IPS-18a (cell line): Measurements from ENCODE around the gene ARHGEF37.
"Not testable (repeated sequence)": the region's sequence is repeated elsewhere in the genome, so short reads cannot be mapped to it uniquely, and the experiment has no call there.

Experiments used
- H3K27ac ChIP-seq: one replicate; pipeline ENCODE4 v1.5.1; 2013; ENCODE audit warnings: low read length
- H3K27me3 ChIP-seq: one replicate; pipeline ENCODE4 v1.6.1; 2013; ENCODE audit warnings: mild to moderate bottlenecking, low read length; ENCODE audit not compliant: control insufficient read depth, insufficient read depth
- H3K36me3 ChIP-seq: one replicate; pipeline ENCODE4 v1.6.1; 2013; ENCODE audit warnings: low read depth, low read length; ENCODE audit not compliant: control insufficient read depth
- H3K4me1 ChIP-seq: one replicate; pipeline ENCODE4 v1.6.1; 2013; ENCODE audit warnings: low read depth, low read length; ENCODE audit not compliant: control insufficient read depth
- H3K4me3 ChIP-seq: one replicate; pipeline ENCODE4 v1.5.1; 2013; ENCODE audit warnings: low read length
- H3K9ac ChIP-seq: one replicate; pipeline ENCODE4 v1.6.1; 2013; ENCODE audit warnings: mild to moderate bottlenecking, low read length, moderate library complexity
- H3K9me3 ChIP-seq: one replicate; pipeline ENCODE4 v1.6.1; 2013; ENCODE audit warnings: low read depth, low read length; ENCODE audit not compliant: control insufficient read depth

The ARHGEF37 gene

DNA sequence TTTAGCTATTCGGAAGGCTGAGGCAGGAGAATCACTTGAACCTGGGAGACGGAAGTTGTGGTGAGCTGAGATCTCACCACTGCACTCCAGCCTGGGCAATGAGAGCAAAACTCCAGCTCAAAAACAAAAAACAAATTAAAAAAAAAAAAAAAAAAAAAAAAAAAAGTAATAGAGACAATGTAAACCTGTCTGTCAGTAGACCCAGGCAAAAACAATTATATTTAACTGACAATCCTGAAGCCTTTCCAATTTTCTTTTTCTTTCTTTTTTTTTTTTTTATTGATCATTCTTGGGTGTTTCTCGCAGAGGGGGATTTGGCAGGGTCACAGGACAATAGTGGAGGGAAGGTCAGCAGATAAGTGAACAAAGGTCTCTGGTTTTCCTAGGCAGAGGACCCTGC, 88.0 kb downstream of the ARHGEF37 start:
- H3K4me3 ChIP-seq, H3K27me3 ChIP-seq, H3K9ac ChIP-seq, H3K27ac ChIP-seq, H3K9me3 ChIP-seq, H3K36me3 ChIP-seq, H3K4me1 ChIP-seq: not testable (repeated sequence)

- Histone ChIP-seq H3K4me1 (no peaks in the 10 kb centered on the region), H3K9me3 (peaks cover 4% of the 10 kb centered on the region), H3K9ac (no peak overlapping the region), H3K36me3 (no peaks in the 10 kb centered on the region), H3K27me3 (no peaks in the 10 kb centered on the region), H3K27ac (no peak overlapping the region), H3K4me3 (no peak overlapping the region)
Observed at GRCh38 chr5:149671544-149671943, 90.2 kb downstream of the ARHGEF37 start.

DNA sequence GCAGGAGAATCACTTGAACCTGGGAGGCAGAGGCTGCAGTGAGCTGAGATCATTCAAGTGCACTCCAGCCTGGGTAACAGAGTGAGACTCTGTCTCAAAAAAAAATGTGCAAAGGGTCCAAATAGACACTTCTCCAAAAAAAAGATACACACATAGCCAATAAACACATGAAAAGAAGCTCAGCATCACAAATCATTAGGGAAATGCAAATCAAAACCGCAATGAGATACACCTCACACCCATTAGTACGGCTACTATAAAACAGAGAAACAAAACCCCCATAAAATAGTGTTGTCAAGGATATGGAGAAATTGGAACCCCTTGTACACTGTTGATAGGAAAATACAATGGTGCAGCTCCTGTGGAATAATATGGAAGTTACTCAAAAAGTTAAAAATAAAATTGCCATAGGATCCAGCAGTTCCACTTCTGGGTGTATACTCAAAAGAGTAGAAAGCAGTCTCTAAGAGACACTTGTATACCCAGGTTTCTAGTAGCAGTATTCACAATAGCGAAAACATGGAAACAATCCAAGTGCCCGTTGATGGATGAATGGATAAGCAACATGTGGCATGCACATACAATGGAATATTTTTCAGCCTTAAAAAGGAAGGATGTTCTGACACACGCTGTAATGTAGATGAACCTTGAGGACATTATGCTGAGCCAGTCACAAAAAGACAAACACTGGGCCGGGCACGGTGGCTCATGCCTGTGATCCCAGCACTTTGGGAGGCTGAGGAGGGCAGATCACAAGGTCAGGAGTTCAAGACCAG, 91.6 kb downstream of the ARHGEF37 start:
- Histone ChIP-seq H3K9ac (no peak overlapping the region), H3K27me3 (no peaks in the 10 kb centered on the region), H3K4me3 (no peak overlapping the region), H3K27ac (no peak overlapping the region), H3K9me3 (no peaks in the 10 kb centered on the region), H3K36me3 (no peaks in the 10 kb centered on the region), H3K4me1 (no peaks in the 10 kb centered on the region)

- Histone ChIP-seq H3K4me1 (no peaks in the 10 kb centered on the region), H3K4me3 (no peak overlapping the region), H3K9me3 (no peaks in the 10 kb centered on the region), H3K27me3 (no peaks in the 10 kb centered on the region), H3K36me3 (no peaks in the 10 kb centered on the region), H3K27ac (no peak overlapping the region), H3K9ac (no peak overlapping the region)
Observed at GRCh38 chr5:149674686-149675085, 93.4 kb downstream of the ARHGEF37 start.

- H3K27me3 ChIP-seq = no peaks in the 10 kb centered on the region
- H3K36me3 ChIP-seq = no peaks in the 10 kb centered on the region
- H3K9me3 ChIP-seq = no peaks in the 10 kb centered on the region
- no peak overlapping the region for H3K9ac ChIP-seq
- no peak overlapping the region for H3K27ac ChIP-seq
- no peak overlapping the region for H3K4me3 ChIP-seq
- H3K4me1 ChIP-seq = no peaks in the 10 kb centered on the region
Observed at GRCh38 chr5:149675610-149676201, 94.4 kb downstream of the ARHGEF37 start.

DNA sequence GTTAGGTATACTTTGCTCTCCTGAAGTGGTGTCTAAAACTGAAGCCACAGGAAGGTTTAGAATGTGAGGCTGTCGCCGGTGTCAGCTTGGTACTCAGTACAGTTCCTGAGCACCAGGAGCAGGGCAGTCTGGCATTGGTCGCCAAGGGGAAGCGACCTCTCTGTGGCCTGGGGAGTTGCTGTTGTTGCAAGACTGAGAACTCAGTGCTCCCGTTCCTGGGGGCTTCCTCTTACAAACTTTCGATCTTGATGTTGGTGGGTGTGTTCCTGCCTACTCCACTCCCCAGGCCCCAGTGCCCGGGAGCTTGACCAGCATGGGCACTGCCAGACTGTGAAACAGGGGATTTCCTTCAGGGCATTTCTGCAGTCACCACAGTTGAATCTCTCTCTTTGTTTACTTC, 96.4 kb downstream of the ARHGEF37 start:
- Histone ChIP-seq H3K27ac (no peak overlapping the region), H3K9ac (no peak overlapping the region), H3K4me3 (no peak overlapping the region), H3K9me3 (no peaks in the 10 kb centered on the region), H3K36me3 (no peaks in the 10 kb centered on the region), H3K4me1 (no peaks in the 10 kb centered on the region), H3K27me3 (no peaks in the 10 kb centered on the region)

DNA sequence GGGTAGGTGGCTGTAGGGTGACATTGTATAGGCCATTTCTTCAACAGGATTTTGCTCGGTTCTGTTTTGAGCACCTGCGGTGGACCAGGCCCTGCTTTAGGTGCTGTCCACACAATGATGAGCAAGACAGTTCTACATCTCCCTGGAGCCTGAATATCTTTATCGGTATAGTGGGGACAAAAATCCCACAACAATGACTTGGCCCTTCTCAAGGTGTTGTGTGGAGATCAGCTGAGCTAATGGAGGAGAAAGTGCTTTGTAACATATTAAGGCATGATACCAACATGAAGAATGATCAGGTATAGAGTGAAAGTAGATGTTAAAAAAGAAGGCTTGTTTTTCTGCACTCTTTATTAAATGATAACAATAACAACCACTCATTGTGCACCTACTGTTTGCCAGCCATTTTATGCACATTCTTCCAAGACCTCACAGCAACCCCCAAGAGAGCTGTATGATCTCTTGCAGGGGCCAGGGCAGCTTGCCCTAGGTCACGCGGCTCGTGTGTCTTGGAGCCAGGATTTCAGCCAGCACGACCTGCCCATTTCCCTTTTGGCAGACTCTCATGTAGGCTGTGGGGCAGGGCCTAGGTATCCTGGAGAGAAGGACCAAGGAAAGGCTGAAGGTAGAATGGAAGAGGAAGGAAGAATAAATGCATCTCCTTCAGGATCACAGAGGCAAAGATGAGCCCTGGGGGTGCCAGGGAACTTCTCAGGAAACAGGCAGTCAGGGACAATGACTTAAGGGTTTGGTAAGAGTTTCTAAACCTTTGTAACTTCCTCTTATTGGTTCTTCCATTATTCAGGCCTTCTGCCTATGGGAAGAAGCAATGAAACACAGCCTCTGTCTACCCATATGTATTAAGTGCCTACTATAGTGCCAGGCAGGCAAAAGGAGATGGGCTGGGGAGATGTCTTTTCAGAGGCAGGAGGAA, 98.8 kb downstream of the ARHGEF37 start:
- Histone ChIP-seq H3K4me3 (no peak overlapping the region), H3K36me3 (no peaks in the 10 kb centered on the region), H3K27ac (no peak overlapping the region), H3K27me3 (no peaks in the 10 kb centered on the region), H3K4me1 (no peaks in the 10 kb centered on the region), H3K9me3 (no peaks in the 10 kb centered on the region), H3K9ac (no peak overlapping the region)

DNA sequence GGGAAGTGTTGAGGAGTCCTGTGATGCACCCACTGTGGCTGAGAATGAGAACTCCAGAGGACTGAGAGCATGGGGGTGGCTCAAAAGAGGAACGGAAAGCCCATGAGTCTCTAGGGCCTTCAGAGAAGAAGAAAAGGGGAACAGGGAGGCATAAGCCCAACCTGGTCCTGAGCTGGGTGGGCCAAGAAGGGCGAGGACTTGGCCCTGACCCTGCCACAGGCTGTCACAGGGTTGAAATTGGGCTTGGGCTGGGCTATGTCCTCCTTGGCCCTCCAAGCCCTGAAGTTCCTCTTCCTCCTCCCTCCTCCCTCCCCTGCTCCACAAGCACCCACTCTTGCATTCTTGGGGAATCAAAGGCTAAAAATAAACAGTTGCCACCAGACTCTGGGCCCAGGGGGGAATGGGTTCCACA, 99.5 kb downstream of the ARHGEF37 start:
- no peaks in the 10 kb centered on the region for H3K9me3 ChIP-seq
- no peak overlapping the region for H3K9ac ChIP-seq
- H3K27me3 ChIP-seq = no peaks in the 10 kb centered on the region
- H3K4me1 ChIP-seq = no peaks in the 10 kb centered on the region
- H3K36me3 ChIP-seq = no peaks in the 10 kb centered on the region
- H3K27ac ChIP-seq = no peak overlapping the region
- H3K4me3 ChIP-seq = no peak overlapping the region

GRCh38 chr5:149681252-149681651, 100.0 kb downstream of the ARHGEF37 start:
- H3K27me3 ChIP-seq = no peaks in the 10 kb centered on the region
- no peak overlapping the region for H3K27ac ChIP-seq
- no peaks in the 10 kb centered on the region for H3K9me3 ChIP-seq
- no peak overlapping the region for H3K4me3 ChIP-seq
- no peaks in the 10 kb centered on the region for H3K36me3 ChIP-seq
- no peak overlapping the region for H3K9ac ChIP-seq
- no peaks in the 10 kb centered on the region for H3K4me1 ChIP-seq

DNA sequence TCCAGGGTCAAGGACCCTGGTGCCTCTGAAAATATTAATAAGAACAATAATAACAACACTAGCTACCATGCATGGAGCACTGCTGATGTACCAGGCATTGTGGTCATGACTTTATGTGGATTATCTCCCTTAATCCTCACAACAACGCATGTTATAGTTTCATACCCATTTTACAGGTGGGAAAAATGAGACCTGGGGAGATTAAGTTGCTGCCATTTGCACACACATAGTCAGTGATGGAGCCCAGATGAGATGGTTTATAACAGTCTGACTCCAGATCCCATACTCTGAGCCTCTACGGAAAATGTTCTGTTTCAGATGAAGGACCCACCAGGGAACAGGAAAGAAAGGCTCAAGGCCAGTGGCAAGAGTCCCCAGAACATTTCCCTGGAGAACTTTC, 100.6 kb downstream of the ARHGEF37 start:
- H3K27ac ChIP-seq = no peak overlapping the region
- no peak overlapping the region for H3K4me3 ChIP-seq
- no peaks in the 10 kb centered on the region for H3K36me3 ChIP-seq
- no peaks in the 10 kb centered on the region for H3K9me3 ChIP-seq
- H3K4me1 ChIP-seq = no peaks in the 10 kb centered on the region
- no peak overlapping the region for H3K9ac ChIP-seq
- no peaks in the 10 kb centered on the region for H3K27me3 ChIP-seq

DNA sequence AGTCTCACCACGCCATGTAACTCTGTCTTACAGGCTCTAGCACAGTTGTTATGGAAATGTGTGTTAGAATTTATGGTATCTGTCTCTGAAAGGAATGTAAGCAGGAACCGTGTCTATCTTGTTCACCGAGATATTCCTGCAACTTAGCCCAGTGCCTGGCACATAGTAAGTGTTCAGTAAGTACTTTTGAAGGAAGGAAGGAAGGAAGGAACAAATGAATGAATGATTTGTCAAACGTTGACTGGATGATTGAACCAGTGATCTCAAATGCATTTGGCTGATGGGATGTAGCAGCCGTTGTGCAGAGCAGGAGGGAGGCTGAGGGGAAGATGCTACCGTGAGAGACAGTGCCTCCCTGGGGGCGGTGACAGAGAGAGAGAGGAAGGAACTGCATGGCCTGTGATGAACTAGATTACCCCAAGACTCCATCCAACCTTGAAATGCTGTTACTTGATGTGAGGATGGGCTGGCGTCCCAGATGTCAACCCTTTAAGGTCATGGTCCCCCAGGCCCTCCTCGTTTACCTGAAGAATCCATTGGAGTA, 101.3 kb downstream of the ARHGEF37 start:
- H3K9ac ChIP-seq = no peak overlapping the region
- no peak overlapping the region for H3K4me3 ChIP-seq
- H3K9me3 ChIP-seq = no peaks in the 10 kb centered on the region
- no peaks in the 10 kb centered on the region for H3K36me3 ChIP-seq
- no peak overlapping the region for H3K27ac ChIP-seq
- H3K4me1 ChIP-seq = no peaks in the 10 kb centered on the region
- H3K27me3 ChIP-seq = no peaks in the 10 kb centered on the region
